Measurements from ENCODE around the gene COG5.

Gene COG5

DNA sequence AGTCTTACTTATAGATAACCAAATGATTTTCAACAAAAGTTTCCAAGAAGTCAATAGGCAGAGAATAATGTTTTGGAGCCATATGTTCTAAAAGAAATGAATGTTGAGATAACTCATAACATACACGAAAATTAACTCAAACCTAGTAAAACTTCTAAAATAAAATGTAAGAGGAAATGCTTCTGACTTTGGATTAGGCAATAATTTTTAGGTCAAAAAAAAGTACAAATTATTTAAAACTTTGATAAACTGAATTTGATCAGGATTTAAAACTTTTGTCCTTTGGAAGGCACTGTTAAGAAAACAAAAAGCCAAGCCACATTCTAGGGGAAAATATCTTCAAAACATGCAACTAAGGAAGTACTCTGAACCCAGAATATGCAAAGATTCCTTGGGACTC lies 242.1 kb downstream of the COG5 start:
- DNase-seq, result no peak

DNA sequence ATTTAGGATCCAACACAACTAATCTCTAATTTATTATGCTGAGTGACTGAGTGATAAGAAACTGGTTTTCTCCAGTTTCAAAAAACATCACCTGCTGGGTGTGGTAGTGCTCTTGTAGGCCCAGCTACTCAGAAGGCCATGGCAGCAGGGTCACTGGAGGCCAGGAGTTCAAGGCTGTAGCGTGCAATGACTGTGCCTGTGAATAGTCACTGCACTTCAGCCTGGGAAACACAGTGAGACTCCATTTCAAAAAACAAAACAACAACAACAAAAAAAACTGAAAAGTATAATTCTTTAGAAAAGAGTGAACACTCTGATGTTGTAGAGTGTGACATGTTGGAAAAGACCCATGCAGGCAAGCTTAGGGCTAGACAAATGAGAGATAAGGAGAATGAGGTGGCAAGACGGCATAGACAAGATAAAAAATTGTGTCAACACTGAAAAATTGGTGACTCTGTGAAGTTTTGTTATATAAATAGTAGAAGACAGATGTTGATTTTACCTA lies 243.9 kb downstream of the COG5 start:
- no peak for DNase-seq

DNA sequence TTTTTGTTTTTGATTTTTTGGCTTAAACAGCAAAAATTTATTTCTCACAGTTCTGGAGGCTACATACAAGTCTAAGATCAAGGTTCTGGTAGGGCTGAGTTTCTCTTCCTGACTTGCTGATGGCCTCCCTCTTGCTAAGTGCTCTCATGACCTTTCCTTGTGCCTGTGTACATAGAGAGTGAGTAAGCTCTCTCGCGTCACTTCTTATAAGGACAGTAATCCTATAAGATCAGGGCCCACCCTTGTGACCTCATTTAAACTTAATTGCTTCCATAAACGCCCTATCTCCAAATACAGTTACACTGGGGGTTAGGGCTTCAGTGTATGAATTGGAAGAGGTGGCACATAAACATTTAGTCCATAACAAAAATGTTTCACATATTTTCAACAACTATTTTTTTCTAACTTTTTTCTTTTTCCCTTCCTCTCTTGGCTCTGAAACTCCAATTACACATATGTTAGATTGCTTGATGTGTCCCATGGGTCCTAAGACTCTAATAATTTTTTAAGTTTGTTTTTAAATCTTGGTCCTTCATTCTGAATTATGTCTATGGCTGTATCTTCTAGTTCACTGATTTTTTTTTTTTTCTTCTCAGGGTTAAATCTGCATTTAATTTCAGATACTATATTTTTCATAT lies 245.1 kb downstream of the COG5 start:
- DNase-seq, result no peak

DNA sequence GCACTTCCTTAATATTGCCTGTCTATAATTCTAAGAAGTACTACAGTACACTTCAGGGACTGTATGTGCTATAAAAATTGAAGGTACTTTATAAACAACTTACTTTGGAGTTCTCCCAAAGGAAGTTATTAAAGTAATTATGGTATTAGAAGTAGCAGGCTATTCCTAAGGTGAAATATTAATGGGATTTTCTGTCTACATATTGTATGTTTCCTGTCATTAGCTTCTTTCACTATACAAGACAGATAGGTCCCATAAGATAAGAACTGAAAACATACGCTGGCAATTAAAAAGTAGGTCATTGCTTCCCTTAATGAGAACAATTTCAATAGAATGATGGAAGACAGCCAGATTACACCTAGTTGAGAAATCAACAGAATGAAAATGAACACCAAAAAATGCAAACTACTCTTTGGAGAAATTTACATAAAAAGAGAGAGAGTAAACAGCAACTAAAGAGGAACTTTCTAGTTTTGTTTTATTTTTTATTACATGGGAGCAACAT lies 248.0 kb downstream of the COG5 start:
- DNase-seq, result no peak

DNA sequence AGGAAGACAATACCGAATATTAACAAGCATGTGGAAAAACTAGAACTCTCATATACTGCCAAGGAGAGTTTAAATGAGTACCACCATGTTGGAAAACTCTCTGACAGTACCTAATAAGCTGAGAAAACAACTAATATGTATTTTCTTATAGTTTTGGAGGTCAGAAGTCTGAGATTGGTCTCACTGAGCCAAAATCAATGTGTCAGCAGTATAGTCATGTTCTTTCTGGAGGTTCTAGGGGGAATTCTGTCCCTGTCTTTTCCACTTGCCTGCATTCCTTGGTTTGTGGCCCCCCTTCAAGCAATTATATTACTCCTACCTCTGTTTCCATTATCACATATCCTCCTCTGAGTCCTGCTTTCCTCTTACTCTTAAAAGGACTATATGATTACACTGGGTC lies 250.4 kb downstream of the COG5 start:
- DNase-seq, result no peak

DNA sequence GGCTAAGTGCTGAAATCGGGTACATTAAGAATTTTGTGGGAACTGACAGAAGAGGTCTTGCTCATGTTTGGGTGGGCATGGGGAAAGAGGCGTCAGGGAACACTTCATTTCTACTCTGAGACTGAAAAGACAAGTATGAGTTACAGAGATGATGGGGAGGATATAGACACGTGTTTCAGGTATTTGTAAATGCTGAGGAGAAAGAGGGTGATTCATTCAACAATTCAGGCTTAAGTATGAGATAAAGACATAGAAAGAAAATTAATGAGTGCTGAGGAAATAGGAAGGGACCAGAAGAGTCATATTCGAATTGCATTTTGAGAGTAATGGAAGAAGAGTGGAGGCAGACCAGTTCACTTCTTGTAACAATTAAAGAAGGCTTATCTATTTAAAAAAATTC lies 251.3 kb downstream of the COG5 start:
- DNase-seq, result no peak

DNA sequence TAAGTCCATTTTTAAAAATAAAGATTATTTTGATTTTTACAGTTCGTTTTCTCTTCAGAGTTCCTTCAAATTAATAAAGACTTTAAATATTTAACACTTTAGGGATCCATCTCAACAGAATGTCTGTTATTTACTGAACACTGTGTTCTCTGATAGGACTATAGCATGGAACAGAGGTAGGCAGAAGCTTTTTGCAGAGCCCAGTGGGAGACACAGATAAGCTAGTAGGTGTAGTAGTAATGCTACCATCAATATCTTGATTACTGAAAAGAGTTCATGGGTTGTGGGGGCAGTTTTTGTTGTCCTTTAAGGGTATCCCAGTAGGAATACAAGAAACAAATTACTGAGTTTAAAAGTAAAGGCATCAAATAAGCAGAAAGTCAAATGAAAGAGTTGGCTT lies 254.4 kb downstream of the COG5 start:
- no peak for DNase-seq

DNA sequence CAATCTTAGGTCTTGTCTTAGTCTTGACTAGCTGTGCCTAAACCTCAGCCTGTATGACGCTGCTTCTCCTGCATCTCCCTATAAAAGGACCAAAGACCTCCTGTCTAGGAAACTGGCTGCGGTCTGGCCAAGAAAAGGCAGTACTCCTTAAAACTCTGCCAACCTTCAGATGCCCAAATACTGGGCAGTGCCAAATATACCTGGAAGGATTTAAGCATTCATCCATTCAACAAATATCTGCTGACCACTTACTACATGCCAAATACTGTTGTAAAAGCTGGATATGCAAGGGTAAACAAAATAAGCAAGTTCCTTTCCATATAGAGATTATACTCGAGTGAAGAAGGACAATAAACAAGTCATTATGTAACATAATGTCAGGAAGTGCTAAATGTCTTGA lies 259.1 kb downstream of the COG5 start:
- no peak for DNase-seq

DNA sequence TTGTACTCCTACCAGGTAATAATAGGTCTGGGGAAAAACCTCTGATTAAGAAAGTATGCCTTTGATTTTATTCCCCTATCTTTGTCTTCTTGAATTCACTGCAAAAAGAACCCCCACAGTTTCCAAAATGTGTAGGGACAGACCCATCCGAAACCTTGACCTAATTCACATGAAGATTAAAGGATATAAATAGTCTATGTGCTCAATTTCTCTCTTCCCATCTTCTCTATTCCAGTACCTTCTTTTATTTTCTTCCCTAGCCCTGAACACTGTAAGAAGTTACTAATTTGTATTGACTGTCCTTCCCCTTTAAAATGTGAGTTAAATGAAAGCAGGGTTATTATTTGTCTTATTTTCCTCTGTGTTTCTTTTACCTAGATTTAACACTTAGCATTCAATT lies 259.7 kb downstream of the COG5 start:
- DNase-seq, result no peak

DNA sequence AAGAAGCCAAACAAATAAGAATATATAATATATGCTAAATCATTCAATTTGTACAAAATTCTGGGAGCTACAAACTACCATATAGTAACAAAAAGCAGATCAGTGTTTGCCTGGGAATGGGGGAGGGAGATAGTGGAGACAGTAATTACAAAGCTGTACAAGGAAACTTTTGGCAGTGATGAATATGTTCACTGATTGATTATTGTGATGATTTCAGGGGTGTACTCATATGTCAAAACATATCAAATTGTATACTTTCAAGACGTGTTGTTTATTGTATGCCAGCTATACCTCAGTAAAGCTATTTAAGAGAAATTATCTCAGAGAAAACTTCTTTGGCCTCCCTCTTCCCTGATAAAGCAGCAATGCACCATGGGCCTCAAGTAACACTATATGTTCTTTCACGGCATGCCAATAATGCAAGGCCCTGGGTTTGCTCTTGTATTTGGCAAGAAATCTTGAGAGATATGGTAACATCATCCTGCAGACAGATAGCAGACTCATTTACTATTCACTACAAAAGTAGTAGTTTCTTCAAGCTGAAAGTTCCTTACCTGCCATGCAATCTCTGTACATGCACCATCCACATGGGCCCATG lies 261.4 kb downstream of the COG5 start:
- no peak for DNase-seq

DNA sequence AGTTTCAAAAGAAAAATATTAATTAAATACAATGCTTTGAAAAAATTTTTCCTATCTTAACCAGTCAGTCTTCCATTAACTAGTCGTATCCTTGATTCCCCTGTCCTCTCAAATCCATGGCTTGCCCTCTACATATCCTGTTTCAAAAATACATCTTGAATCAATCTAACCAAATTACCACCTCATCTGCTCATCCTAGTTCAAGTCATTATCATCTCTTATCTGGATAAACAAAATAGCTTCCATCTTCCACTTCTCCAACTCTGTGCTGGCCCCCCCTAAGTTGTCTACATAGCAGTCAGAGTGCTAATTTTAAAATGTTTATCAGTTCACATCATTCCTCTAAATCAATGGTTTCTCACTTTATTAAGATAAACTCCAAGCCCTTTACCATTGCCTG lies 269.5 kb downstream of the COG5 start:
- DNase-seq, result no peak

DNA sequence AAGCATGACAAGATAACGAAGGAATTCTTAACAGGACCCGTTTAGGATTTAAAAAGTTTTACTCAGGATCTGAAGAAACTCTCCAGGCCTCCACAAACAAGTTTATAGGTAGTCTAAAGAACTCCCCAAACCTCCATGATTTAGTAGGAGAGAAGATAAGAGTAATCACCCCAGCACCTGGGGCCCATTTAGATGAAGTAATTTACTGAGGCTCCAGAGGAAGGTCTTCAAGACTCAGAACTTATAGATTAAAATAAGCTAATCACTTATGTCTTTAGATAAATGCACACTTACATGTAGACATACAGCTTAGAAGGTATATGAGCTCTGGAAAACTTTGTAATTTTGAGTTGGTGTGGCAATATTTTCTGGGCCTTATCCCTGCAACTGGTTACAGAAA lies 271.1 kb downstream of the COG5 start:
- no peak for DNase-seq

DNA sequence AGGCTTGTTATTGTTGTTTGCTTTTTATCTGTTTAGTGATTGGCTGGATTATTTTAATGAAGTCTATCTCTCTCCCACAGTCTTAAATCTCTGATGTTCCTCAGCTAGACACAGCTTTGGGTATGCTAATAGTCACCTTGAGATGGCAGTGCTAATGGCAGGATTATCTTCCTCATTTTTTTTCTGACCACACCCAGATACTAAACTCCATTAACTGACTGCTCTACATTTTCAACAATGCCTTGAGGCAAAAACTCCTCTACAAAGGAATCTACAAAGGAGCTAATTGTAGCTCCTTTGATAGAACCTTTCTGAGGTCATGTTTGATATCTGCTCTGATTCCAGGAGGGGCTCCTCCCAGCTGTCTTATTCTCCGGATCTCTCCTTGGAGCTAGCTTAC lies 272.3 kb downstream of the COG5 start:
- DNase-seq, result no peak

DNA sequence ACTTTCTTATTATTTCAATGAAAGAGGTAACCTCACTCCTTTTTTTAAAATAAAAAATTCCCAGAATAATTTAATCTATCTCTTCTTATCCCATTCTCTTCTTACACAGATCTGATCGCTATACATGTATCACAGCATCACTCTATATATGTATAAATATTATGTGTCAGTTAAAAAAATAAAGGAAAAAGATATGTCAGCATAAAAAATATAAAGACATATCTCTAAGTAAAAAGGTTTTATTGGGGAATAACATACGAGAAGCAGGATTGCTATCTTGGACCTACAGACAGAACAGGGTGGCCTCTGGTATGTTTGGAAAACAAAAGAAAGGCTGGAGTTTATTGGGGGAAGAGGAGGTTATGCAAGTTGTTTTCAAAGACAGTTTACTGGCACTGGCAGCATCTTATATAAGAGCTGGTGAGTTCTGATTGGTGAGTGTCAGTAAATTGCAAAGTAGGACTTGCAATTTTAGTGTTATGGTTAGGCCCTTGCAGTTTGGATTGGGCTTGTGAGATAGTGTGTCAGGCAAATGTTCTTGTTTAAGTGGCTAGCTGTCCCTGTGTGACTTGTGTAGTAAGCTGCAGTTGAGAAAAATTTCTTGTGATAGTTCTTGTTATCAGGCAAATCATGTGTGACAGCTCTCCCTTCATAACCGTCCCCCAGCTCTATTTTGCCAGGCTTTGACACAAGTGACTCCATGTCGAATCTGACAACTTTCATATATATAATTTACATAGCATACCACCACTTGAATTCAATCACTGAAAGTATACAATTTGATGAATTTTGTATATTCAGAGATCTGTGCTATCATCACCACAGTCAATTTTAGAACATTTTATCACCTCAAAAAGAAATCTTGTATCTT lies 276.7 kb downstream of the COG5 start:
- no peak for DNase-seq

DNA sequence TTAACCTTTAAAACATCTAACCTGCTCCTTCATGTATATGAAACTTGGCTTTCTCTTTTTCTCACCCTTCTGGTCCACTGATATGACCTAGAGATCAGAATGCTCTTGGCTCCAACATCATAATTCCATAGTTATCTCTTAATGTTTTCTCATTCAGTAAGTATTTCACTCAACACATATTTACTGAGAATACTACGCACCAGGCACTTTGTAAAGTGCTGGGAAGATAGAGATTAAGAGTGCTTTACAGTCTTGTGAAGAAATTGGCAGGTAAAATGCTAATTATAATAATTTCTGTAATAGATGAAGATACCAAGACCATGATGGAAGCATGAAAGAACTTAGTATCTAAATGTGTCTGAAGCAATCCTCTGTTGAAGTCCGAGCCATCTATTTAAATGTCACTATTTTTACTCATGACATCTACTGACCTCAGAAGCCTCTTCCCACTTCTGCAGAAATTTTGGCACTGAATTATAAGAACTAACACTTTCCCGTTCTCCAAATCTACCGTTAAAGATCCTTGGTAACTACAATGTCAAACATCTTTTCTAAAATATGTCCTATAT lies 278.7 kb downstream of the COG5 start:
- DNase-seq, result no peak

DNA sequence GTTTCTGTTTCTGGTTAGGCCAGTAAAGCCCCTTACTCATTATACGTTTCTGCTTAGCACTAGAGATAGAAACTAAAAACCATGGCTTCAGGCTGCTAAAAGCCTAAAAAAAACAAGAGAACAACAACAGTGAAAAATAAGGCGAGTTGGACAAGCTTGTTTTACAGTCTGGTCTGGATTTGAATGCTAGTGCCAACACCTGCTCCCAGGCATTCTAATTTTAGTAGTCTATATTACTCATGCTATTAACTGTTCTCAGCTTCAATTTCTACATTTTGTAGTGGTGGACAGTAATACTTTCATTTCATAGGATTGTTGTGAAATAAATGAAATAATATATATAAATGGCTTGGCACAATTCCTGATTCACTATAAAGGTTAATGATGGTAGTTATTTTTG lies 286.4 kb downstream of the COG5 start:
- no peak for DNase-seq

DNA sequence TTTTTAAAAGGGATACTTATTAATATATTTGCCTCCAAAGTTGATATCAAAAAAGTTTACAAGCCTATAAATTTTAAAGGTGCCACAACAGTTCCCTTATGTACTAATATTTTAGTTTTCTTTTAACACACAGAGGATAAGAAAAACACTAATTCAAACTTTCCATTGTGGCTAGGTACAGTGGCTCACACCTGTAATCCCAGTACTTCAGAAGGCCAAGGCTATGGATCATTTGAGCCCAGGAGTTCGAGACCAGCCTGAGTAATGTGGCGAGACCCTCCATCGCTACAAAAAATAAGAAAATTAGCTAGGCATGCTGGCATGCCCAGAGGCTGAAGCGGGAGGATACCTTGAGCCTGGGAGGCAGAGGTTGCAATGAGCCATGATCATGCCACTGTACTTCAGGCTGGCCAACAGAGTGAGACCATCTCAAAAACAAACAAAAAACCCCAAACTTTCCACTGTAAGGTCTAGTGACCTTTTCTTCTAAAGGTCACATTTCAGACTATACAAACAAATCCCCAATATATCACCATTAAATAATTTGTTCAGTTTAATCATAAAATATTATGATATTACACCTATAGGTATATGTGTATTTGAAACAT lies 287.4 kb downstream of the COG5 start:
- no peak for DNase-seq

DNA sequence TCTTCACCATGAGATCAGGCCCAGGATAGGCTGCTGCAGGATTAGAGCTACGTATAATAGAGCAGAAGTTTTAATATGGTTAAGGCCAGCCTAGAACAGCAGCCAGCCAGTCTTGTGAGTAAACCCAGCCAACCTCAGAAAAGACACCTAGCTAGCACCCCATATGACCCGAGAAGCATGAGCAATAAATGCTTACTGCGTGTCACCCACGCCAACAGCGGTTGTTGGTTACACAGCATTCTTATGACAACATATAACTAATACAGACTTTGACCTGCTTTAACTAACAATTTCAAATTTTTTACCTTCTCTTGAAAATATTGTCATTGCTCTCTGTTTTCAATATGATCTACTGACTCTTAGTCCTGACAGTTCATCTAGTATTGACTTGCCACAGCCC lies 289.2 kb downstream of the COG5 start:
- no peak for DNase-seq

DNA sequence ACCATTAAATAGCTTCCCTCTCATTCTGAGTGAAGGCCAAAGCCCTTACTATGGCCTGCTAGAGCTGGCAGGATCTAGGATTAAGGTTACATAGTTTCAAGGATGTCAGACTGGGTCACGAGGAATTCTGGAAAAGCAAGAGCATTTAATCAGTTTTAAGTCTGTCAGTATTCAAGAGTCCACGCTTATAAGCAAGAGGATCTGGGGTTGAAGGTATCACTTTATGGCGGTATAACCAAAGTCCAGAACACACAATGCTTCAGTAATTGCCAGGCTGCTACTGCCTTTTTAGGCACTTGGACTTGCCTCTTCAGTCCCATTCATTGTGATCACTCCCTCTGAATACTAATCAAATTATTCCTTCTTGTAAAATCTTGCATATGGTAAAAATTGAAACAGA lies 293.9 kb downstream of the COG5 start:
- DNase-seq, result no peak

DNA sequence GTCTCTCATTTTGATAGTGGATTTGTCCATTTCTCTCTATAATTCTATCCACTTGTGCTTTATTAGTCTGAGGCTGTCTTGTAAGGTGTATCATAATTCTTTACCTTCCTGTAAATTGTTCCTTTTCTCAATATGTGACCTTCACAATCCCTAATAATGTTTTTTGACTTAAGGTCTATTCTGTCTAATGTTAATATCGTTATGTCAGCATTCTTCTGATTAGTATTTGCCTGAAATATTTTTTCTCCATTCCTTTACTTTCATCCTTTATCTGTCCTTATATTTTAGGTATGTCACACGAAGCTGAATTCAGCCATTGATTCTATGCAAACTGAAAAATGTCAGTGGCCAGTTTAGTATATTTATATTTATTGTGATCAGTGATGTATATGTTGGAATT lies 295.1 kb downstream of the COG5 start:
- DNase-seq, result no peak

DNA sequence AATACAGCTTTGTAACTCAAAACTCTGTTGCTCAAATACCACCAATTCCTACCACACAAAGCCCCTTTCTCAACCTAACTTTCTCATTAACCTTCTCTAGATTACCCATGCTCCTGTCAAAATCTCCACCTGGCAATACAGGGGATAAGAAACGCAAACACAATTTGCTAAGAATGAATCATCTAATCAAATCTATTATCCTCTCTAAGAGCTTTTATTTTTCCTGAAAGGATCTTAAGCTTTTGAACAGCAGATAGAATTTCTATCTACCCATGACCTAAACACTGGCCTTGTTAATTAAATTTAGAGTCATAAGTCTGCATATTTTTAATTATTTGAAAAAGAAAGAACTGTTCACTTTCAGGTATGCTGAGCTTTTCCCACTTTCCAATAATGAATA lies 296.6 kb downstream of the COG5 start:
- no peak for DNase-seq

DNA sequence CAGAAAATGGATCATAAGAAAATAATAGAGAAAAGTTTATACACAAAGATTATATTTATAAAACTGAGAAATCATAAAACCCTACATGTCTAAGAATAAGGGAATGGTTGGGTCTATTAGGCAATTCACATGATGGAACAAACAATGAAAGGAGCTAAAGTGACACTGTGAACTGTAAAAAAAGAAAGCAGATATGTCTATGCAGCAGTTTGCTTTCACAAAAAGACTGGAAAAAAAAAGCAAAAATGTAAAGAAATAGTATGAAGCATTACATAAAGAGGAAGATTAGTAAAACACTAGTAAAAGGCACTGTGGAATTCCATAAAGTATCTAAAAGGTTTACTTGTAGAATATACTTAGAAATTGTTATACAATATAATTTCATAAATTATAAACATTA lies 299.0 kb downstream of the COG5 start:
- DNase-seq, result no peak

DNA sequence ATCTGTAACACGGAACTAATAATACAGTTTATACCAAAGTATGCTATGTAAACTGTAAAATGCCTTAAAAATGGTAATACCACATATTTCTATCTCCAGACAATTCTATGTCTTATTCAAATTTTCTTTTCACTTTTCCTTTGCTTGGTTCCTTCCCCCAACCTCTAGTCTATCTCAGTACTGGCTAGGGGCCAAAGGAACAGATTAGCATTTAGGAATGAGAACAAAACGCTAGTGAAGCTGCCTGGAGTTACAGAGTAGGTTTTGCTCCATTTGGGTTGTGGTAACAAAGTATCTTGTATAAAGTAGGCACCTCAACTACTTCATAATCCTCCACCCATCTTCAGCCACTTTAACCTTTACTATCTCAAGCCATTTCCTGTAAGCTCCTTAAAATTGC lies 300.9 kb downstream of the COG5 start:
- no peak for DNase-seq

Measured in NK-92 treated with Interleukin-12 subunit alpha and Interleukin-12 subunit beta, amount 100 ng/mL, for 24 hours (cell line).